Endothelial cell of umbilical vein (primary cell): ENCODE measurements around the gene CCDC40. TPM values are rescaled to one million over a fixed set of nuclear protein-coding genes. Genes with fewer than 3 reads are reported as not detected.

Experiments used
- BruUV-seq: library from RNA; stranded (reverse); fragments of 400-500 nt; replicated peaks from 2 replicates; lab custom pipeline; 2021; lab: Mats Ljungman, UMichigan
- CTCF ChIA-PET: fragments of 300-600, 350-600 bp; sonication (Branson Sonifier 250); formaldehyde crosslinking; loops from one replicate; lab custom pipeline; 2021; ENCODE audit warnings: antibody characterized with exemption, inconsistent platforms; lab: Charles Lee
- POLR2A ChIA-PET: fragments of 300-600, 350-600 bp; sonication (Branson Sonifier 250); formaldehyde crosslinking; loops from one replicate; lab custom pipeline; 2021; ENCODE audit warnings: antibody characterized with exemption, inconsistent platforms; lab: Charles Lee
- DNase-seq: peaks from one replicate; pipeline ENCODE4 v3.0.0-alpha.2; 2011; ENCODE audit warnings: low read depth, low spot score
- FAIRE-seq: peaks from 2 replicates; lab custom pipeline; 2011; peaks lifted over from hg19 to GRCh38; lab: Jason Lieb, UNC
- H2AFZ ChIP-seq: 2 replicates; pipeline ENCODE4 v1.6.0; 2012; ENCODE audit warnings: low read depth, low read length, control low read depth, inconsistent platforms
- H3K27ac ChIP-seq: 2 replicates; pipeline ENCODE4 v1.5.1; 2011; ENCODE audit warnings: low read depth, mild to moderate bottlenecking, control low read depth, low read length, moderate library complexity; ENCODE audit not compliant: insufficient read depth
- H3K27me3 ChIP-seq, 2 experiments: 2 replicates each; pipeline versions ENCODE4 v1.6.0 to v1.6.1; 2011; ENCODE audit warnings: low read length in 2 of 2, mixed read lengths in 1 of 2; ENCODE audit not compliant: control insufficient read depth in 2 of 2, insufficient read depth in 2 of 2
- H3K36me3 ChIP-seq, 2 experiments: 2 replicates in 1 of 2; 3 replicates in 1 of 2; pipeline ENCODE4 v1.5.1; 2011; ENCODE audit warnings: low read length in 2 of 2, mild to moderate bottlenecking in 1 of 2, moderate library complexity in 1 of 2; ENCODE audit not compliant: control insufficient read depth in 2 of 2, insufficient read depth in 2 of 2; ENCODE audit errors: extremely low read depth in 1 of 2
- H3K4me1 ChIP-seq: 3 replicates; pipeline ENCODE4 v1.5.1; 2011; ENCODE audit warnings: mild to moderate bottlenecking, low read length; ENCODE audit not compliant: control insufficient read depth, insufficient read depth; ENCODE audit errors: extremely low read depth
- H3K4me2 ChIP-seq: 2 replicates; pipeline ENCODE4 v1.6.1; 2011; ENCODE audit warnings: low read length, control low read depth, mixed read lengths; ENCODE audit not compliant: insufficient read depth
- H3K4me3 ChIP-seq, 3 experiments: fragments of 200-600 bp in 1 of 3; sonication (generic), shearing (Covaris generic) in 1 of 3; replicated peaks in 1 of 3; 2 replicates each; pipeline ENCODE4 v1.5.1; 2011 to 2016; ENCODE audit warnings: control low read depth in 3 of 3, low read length in 3 of 3, mild to moderate bottlenecking in 2 of 3, inconsistent platforms in 1 of 3, low read depth in 1 of 3, moderate library complexity in 1 of 3; ENCODE audit not compliant: insufficient read depth in 1 of 3
- H3K79me2 ChIP-seq: 2 replicates; pipeline ENCODE4 v1.6.0; 2012; ENCODE audit warnings: low read length, inconsistent platforms; ENCODE audit not compliant: control insufficient read depth, insufficient read depth
- H3K9ac ChIP-seq: replicated peaks from 2 replicates; pipeline ENCODE3; 2011; ENCODE audit warnings: low read length, control low read depth; ENCODE audit not compliant: insufficient read depth; ENCODE audit errors: extremely low read depth
- H3K9me1 ChIP-seq: replicated peaks from 3 replicates; pipeline ENCODE4 v1.6.0; 2011; ENCODE audit warnings: mild to moderate bottlenecking, low read length; ENCODE audit not compliant: control insufficient read depth, insufficient read depth; ENCODE audit errors: extremely low read depth
- H3K9me3 ChIP-seq: replicated peaks from 2 replicates; pipeline ENCODE4 v1.5.1; 2012; ENCODE audit warnings: low read length, inconsistent platforms; ENCODE audit not compliant: control insufficient read depth, insufficient read depth
- H4K20me1 ChIP-seq: replicated peaks from 2 replicates; pipeline ENCODE3; 2011; ENCODE audit warnings: mild to moderate bottlenecking, low read length; ENCODE audit not compliant: control insufficient read depth, insufficient read depth; ENCODE audit errors: extremely low read depth
- CTCF ChIP-seq, 2 donors: IDR thresholded peaks; 1 replicate in 1 of 2; 2 replicates in 1 of 2; pipeline ENCODE4 v1.5.1; 2011; ENCODE audit warnings: low read length in 2 of 2, mild to moderate bottlenecking in 2 of 2, moderate library complexity in 2 of 2, control low read depth in 1 of 2, inconsistent platforms in 1 of 2, low read depth in 1 of 2; ENCODE audit not compliant: insufficient read depth in 1 of 2; ENCODE audit errors: extremely low read depth in 1 of 2
- EZH2 ChIP-seq: IDR thresholded peaks from 2 replicates; pipeline ENCODE4 v1.6.1; 2012; ENCODE audit warnings: borderline replicate concordance, low read depth, mild to moderate bottlenecking, moderate library complexity, low read length, inconsistent platforms; ENCODE audit not compliant: severe bottlenecking
- FOS ChIP-seq: IDR thresholded peaks from 2 replicates; pipeline ENCODE4 v1.6.1; 2011; ENCODE audit warnings: mild to moderate bottlenecking, low read length, moderate library complexity, borderline replicate concordance; ENCODE audit not compliant: insufficient read depth
- GATA2 ChIP-seq: IDR thresholded peaks from 2 replicates; pipeline ENCODE4 v1.7.0; 2011; ENCODE audit warnings: low read depth, mild to moderate bottlenecking, moderate library complexity, mixed read lengths, low read length; ENCODE audit not compliant: insufficient read length, insufficient read depth
- JUN ChIP-seq: IDR thresholded peaks from 2 replicates; pipeline ENCODE4 v1.6.1; 2011; ENCODE audit warnings: borderline replicate concordance, low read depth; ENCODE audit not compliant: insufficient read length, insufficient read depth
- MAX ChIP-seq: IDR thresholded peaks from 2 replicates; pipeline ENCODE4 v1.6.1; 2011; ENCODE audit not compliant: insufficient read depth, insufficient read length
- MYC ChIP-seq: IDR thresholded peaks from one replicate; pipeline ENCODE4 v1.6.1; 2011; ENCODE audit warnings: mild to moderate bottlenecking, low read depth, low read length
- POLR2A ChIP-seq: IDR thresholded peaks from 2 replicates; pipeline ENCODE4 v1.6.1; 2012; ENCODE audit warnings: low read depth, mild to moderate bottlenecking, control low read depth, low read length
- POLR2AphosphoS5 ChIP-seq: IDR thresholded peaks from 2 replicates; pipeline ENCODE4 v1.6.1; 2012; ENCODE audit warnings: low read depth, mild to moderate bottlenecking, control low read depth, low read length, moderate library complexity; ENCODE audit not compliant: insufficient read depth
- dilution Hi-C: fragments of 300-500 bp; cut with MboI; formaldehyde crosslinking; loops from one replicate; pipeline ENCODE4 v1.15.0; 2019; ENCODE audit warnings: low sequenced_read_pairs; ENCODE audit not compliant: extremely low pct_ligation_motif_present
- intact Hi-C: fragments of 100-400 bp; cut with micrococcal nuclease; formaldehyde crosslinking; loops from one replicate; pipeline ENCODE4 v1.10.0; 2022
- polyA plus RNA-seq, 4 experiments: library from polyadenylated mRNA; depleted of rRNA in 3 of 4; stranded (reverse) in 3 of 4; unstranded in 1 of 4; fragments of >200 nt; gene quantifications; 2 replicates each; pipeline versions ENCODE4 v1.2.1 to v1.2.3, GENCODE V29; 2011 to 2012; ENCODE audit warnings: missing spikeins in 1 of 4
- total RNA-seq: library from RNA; stranded (reverse); gene quantifications from 2 replicates; pipeline ENCODE4 v1.2.3, GENCODE V29; 2021

The CCDC40 gene
- total and polyA plus RNA-seq, 2 donors (not counting 3 experiments of a cell fraction or from before 2014, with no cell fraction given) = 1.4 to 5.5 TPM

- no peaks in the 10 kb centered on the region for H3K9me1 ChIP-seq
- no peak overlapping the region for H2AFZ ChIP-seq
- no peaks in the 10 kb centered on the region for H3K9me3 ChIP-seq
- POLR2A ChIA-PET = interaction anchor here (0.7 kb wide), 1 partner anchor 163 kb away, joined by 7 read pairs; no protein-coding TSS in a partner anchor
- H3K27ac ChIP-seq = no peak overlapping the region
- DNase-seq (no peak), FAIRE-seq (no peak)
- H3K79me2 ChIP-seq = no peaks in the 10 kb centered on the region
- no peaks in the 10 kb centered on the region for H4K20me1 ChIP-seq
- H3K4me1 ChIP-seq = no peaks in the 10 kb centered on the region
- no peak overlapping the region for H3K4me3 ChIP-seq
- dilution Hi-C loops = no loop called here
- CTCF ChIA-PET = interaction anchor here (0.5 to 2.9 kb wide), 5 partner anchors 9 to 1101 kb away, joined by 3 to 20 read pairs (median 5); partner anchors contain the start of gene GAA
- no peak overlapping the region for H3K9ac ChIP-seq
- intact Hi-C loops = no loop called here
- TF ChIP-seq POLR2A (no peak), JUN (no peak), EZH2 (no peak), GATA2 (no peak), CTCF (IDR thresholded peaks at IDR 0.05; ENCODE audit: extremely low read depth in 1 of 2, insufficient read depth in 1 of 2, low read depth in 1 of 2, low read length in 2 of 2) (no peak), MAX (no peak), FOS (no peak), MYC (no peak), POLR2AphosphoS5 (no peak)
- no peaks in the 10 kb centered on the region for H3K27me3 ChIP-seq
- no peak overlapping the region for H3K4me2 ChIP-seq
- BruUV-seq = no TSS peak
- H3K36me3 ChIP-seq = no peaks in the 10 kb centered on the region
Observed at GRCh38 chr17:80084773-80085172, 48.3 kb downstream of the CCDC40 start.
